C4-2B (cell line): ENCODE measurements around the gene PDGFA.

Experiments
- CTCF ChIP-seq: fragments of 450-650 bp; conservative IDR thresholded peaks from 2 replicates; pipeline ENCODE4 v1.5.1; 2017; ENCODE audit warnings: mild to moderate bottlenecking
- ZFX ChIP-seq: fragments of 450-650 bp; IDR thresholded peaks from 2 replicates; pipeline ENCODE4 v1.6.1; 2017

GRCh38 chr7:543501-544337, 24.1 kb upstream of the PDGFA start:
- TF ChIP-seq CTCF (no peak), ZFX (no peak)
